MM.1S (cell line): ENCODE results near the gene TFAM.

ENCODE experiments used
- DNase-seq: peaks from one replicate; pipeline ENCODE4 v3.0.0-alpha.2; 2015
- H2AFZ ChIP-seq: fragments of 300-600 bp; sonication (generic); 2 replicates; pipeline ENCODE4 v1.6.0; 2016; ENCODE audit warnings: antibody characterized with exemption, low read length
- H3F3A ChIP-seq: fragments of 300-600 bp; sonication (generic); 2 replicates; pipeline ENCODE4 v1.6.1; 2016; ENCODE audit warnings: mild to moderate bottlenecking, antibody characterized with exemption, low read length, moderate library complexity, mixed read lengths; ENCODE audit not compliant: insufficient read depth
- H3K27ac ChIP-seq: fragments of 300-600 bp; sonication (generic); 2 replicates; pipeline ENCODE4 v1.5.1; 2016; ENCODE audit warnings: mild to moderate bottlenecking, low read length
- H3K27me3 ChIP-seq: fragments of 300-600 bp; sonication (generic); replicated peaks from 2 replicates; pipeline ENCODE4 v1.6.0; 2016; ENCODE audit warnings: low read length; ENCODE audit not compliant: insufficient read depth
- H3K36me3 ChIP-seq: fragments of 300-600 bp; sonication (generic); replicated peaks from 2 replicates; pipeline ENCODE4 v1.6.1; 2016; ENCODE audit warnings: mild to moderate bottlenecking, low read length, mixed read lengths; ENCODE audit not compliant: insufficient read depth
- H3K4me1 ChIP-seq: fragments of 300-600 bp; sonication (generic); 2 replicates; pipeline ENCODE4 v1.6.1; 2016; ENCODE audit warnings: low read length, mixed read lengths
- H3K4me2 ChIP-seq: fragments of 300-600 bp; sonication (generic); 2 replicates; pipeline ENCODE4 v1.6.0; 2016; ENCODE audit warnings: low read depth, low read length
- H3K4me3 ChIP-seq: fragments of 300-600 bp; sonication (generic); 2 replicates; pipeline ENCODE4 v1.5.1; 2016; ENCODE audit warnings: low read length, mixed read lengths
- H3K79me2 ChIP-seq: fragments of 300-600 bp; sonication (generic); 2 replicates; pipeline ENCODE4 v1.6.1; 2016; ENCODE audit warnings: mixed run types, low read length, mixed read lengths
- H3K9ac ChIP-seq: fragments of 300-600 bp; sonication (generic); 2 replicates; pipeline ENCODE4 v1.6.1; 2016; ENCODE audit warnings: low read length, mixed read lengths
- H3K9me2 ChIP-seq: fragments of 300-600 bp; sonication (generic); replicated peaks from 2 replicates; pipeline ENCODE4 v1.6.1; 2016; ENCODE audit warnings: mild to moderate bottlenecking, low read length, mixed read lengths; ENCODE audit not compliant: insufficient read depth
- H3K9me3 ChIP-seq: fragments of 300-600 bp; sonication (generic); replicated peaks from 2 replicates; pipeline ENCODE4 v1.6.1; 2016; ENCODE audit warnings: mild to moderate bottlenecking, low read length, mixed read lengths; ENCODE audit not compliant: insufficient read depth
- H4K20me1 ChIP-seq: fragments of 300-600 bp; sonication (generic); 2 replicates; pipeline ENCODE4 v1.6.1; 2016; ENCODE audit warnings: mild to moderate bottlenecking, low read length, moderate library complexity, mixed read lengths; ENCODE audit not compliant: insufficient read depth
- CTCF ChIP-seq: fragments of 300-600 bp; sonication (generic); IDR thresholded peaks from 2 replicates; pipeline ENCODE4 v1.5.1; 2016; ENCODE audit warnings: antibody characterized with exemption, low read length, mixed read lengths
- EZH2 ChIP-seq: fragments of 300-600 bp; sonication (generic); optimal IDR thresholded peaks from 2 replicates; pipeline ENCODE3; 2017; ENCODE audit warnings: low read depth, mild to moderate bottlenecking, antibody characterized with exemption, low read length, mixed read lengths
- EZH2phosphoT487 ChIP-seq: fragments of 300-600 bp; sonication (generic); IDR thresholded peaks from 2 replicates; pipeline ENCODE4 v1.6.1; 2018; ENCODE audit warnings: antibody characterized with exemption, low read length

Gene TFAM

DNA sequence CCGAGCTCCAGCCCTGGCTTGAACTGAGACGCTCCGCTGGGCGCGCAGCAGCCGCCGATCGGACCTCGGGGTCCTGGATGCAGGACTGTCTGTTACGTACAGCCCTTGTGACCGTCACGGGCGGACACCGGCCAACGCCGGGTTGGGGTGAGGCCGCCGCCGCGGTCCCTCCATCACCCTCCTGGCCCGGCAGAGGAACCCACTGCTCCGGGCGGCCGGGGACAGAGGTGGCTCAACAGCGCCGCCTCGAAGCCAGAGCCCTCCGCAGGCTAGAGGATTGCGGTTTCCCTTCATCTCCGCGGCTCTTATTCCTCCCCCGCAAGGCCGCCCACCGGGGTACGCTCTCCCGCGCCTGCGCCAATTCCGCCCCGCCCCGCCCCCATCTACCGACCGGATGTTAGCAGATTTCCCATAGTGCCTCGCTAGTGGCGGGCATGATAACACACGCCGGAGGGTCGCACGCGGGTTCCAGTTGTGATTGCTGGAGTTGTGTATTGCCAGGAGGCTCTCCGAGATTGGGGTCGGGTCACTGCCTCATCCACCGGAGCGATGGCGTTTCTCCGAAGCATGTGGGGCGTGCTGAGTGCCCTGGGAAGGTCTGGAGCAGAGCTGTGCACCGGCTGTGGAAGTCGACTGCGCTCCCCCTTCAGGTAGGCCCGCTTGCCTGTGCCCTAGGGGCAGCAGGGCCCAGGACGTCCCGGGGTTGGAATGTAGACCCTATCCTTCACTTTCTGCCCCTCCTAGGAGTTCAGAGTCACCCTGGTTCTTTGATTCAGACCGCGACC is at the start of gene TFAM:
TFAM (plus strand) TSS at position 412 of the 785 bp plus-strand sequence; CDS start at position 550, 138 bp downstream.
- Histone ChIP-seq H3K4me1 (peaks cover 20% of the 10 kb centered on the region), H3K9me3 (no peaks in the 10 kb centered on the region), H2AFZ (peak within 1 kb of the TSS; percentile 85), H3K79me2 (peaks cover 50% of the 10 kb centered on the region), H3K27me3 (no peaks in the 10 kb centered on the region), H3K27ac (peak within 1 kb of the TSS; percentile 79), H4K20me1 (no peaks in the 10 kb centered on the region), H3K9ac (peak within 1 kb of the TSS; percentile 86), H3K4me2 (peak within 1 kb of the TSS; percentile 92), H3K4me3 (peak within 1 kb of the TSS; percentile 84), H3F3A (peaks cover 12% of the 10 kb centered on the region), H3K36me3 (peaks cover 14% of the 10 kb centered on the region; the same call in 1 of the 2 replicates), H3K9me2 (no peaks in the 10 kb centered on the region)
- DNase-seq = peak; percentile 95
- TF ChIP-seq CTCF (peak; percentile 57), EZH2 (no peak)

DNA sequence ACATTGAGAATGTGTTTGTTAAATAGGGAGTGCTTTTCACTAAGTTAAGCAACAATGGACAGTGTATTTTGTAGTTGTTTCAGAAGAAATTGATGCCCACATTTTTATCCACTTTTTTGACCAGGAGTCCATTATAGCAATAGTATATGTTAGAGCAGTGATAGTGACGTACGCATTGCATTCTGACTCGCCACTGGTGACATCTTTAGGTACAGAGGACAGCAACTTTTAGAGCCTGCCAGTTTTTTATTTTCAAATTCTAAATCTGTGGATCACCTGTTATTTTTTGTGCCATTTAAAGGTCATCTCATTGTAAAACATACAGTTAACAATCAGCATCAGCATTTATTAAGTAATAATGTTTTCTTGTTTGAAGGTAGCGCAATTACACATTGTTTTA is 49.0 kb upstream of the TFAM start:
- Histone ChIP-seq H3K27me3 (no peaks in the 10 kb centered on the region), H3K79me2 (peaks cover 55% of the 10 kb centered on the region), H3F3A (no peaks in the 10 kb centered on the region), H4K20me1 (no peaks in the 10 kb centered on the region), H3K4me2 (peak overlapping the region; percentile 88), H3K9ac (no peak overlapping the region), H3K36me3 (no peaks in the 10 kb centered on the region), H2AFZ (no peak overlapping the region), H3K27ac (no peak overlapping the region), H3K4me3 (peak overlapping the region; percentile 84), H3K9me2 (no peaks in the 10 kb centered on the region), H3K4me1 (peaks cover 17% of the 10 kb centered on the region), H3K9me3 (no peaks in the 10 kb centered on the region)
- TF ChIP-seq EZH2 (no peak), CTCF (no peak), EZH2phosphoT487 (no peak)
- no peak for DNase-seq

DNA sequence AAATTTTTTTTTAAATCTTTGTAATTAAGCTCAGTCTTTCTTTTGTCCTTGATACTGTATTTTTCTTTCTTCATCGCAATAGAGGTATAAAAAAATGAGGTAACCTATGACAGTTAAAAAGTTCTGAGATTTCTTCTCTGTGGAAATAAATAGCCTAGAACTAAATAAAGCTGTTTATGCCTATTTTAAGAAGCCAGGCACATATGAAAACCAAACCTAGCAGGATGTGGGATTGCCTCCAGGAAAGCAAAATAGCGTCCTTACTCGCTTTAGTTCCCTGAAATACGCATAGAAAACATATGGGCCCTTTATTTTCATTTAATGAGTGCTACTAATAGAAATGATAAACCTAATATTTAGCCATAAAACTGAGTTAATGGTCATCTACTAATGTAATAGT is 43.8 kb upstream of the TFAM start:
- Histone ChIP-seq H3K4me2 (no peak overlapping the region), H3K79me2 (peaks cover 61% of the 10 kb centered on the region)
- DNase-seq = no peak

More for the DNA sequence above, 43.8 kb upstream of the TFAM start:
- Histone ChIP-seq H3K36me3 (no peaks in the 10 kb centered on the region), H4K20me1 (no peaks in the 10 kb centered on the region), H2AFZ (no peak overlapping the region), H3K9ac (no peak overlapping the region), H3F3A (no peaks in the 10 kb centered on the region), H3K9me3 (no peaks in the 10 kb centered on the region), H3K27me3 (no peaks in the 10 kb centered on the region), H3K27ac (no peak overlapping the region), H3K9me2 (no peaks in the 10 kb centered on the region), H3K4me3 (no peak overlapping the region), H3K4me1 (peaks cover 12% of the 10 kb centered on the region)
- TF ChIP-seq EZH2 (no peak), CTCF (no peak), EZH2phosphoT487 (no peak)
